Adrenal gland (tissue), 5 donors: ENCODE results near the gene RIMBP2.

Experiments used
- CTCF ChIP-seq, 6 experiments: fragments of 450-650 bp in 4 of 6; fragments of 200-600 bp in 2 of 6; sonication (generic) in 1 of 6; IDR thresholded peaks; 1 replicate in 5 of 6; 2 replicates in 1 of 6; pipeline versions ENCODE4 v1.5.1 to v1.8.0; 2016 to 2021; ENCODE audit warnings: antibody characterized with exemption in 6 of 6, mild to moderate bottlenecking in 2 of 6, moderate library complexity in 1 of 6
- POLR2A ChIP-seq, 2 donors: fragments of 450-650 bp; IDR thresholded peaks; one replicate each; pipeline ENCODE4 v1.6.1; 2017; ENCODE audit warnings: antibody characterized with exemption in 2 of 2, mild to moderate bottlenecking in 2 of 2, moderate library complexity in 1 of 2
- donor health status: DM: no; HTN: no; CAD: no.

- no peak for TF ChIP-seq CTCF (IDR thresholded peaks at IDR 0.05)
- TF ChIP-seq POLR2A (IDR thresholded peaks at IDR 0.05), result no peak
These were observed 123.5 kb downstream of the RIMBP2 start for GRCh38 chr12:130592641-130593040.
